DMS153 treated with DMSO at 0.1 percent for 48 hours (cell line): ENCODE data around the gene MAP6.
A peak's percentile ranks its signal among the peaks of the same experiment; 100 is the strongest.

ENCODE experiments used
- DNase-seq: peaks from one replicate; lab custom pipeline; 2025; ENCODE audit not compliant: unreplicated experiment; lab: John Stamatoyannopoulos, UW

The MAP6 gene

GRCh38 chr11:75571625-75572024 lies 97.2 kb downstream of the MAP6 start:
- no peak for DNase-seq

- no peak for DNase-seq
These were observed 98.2 kb downstream of the MAP6 start for GRCh38 chr11:75570559-75571139.

DNA sequence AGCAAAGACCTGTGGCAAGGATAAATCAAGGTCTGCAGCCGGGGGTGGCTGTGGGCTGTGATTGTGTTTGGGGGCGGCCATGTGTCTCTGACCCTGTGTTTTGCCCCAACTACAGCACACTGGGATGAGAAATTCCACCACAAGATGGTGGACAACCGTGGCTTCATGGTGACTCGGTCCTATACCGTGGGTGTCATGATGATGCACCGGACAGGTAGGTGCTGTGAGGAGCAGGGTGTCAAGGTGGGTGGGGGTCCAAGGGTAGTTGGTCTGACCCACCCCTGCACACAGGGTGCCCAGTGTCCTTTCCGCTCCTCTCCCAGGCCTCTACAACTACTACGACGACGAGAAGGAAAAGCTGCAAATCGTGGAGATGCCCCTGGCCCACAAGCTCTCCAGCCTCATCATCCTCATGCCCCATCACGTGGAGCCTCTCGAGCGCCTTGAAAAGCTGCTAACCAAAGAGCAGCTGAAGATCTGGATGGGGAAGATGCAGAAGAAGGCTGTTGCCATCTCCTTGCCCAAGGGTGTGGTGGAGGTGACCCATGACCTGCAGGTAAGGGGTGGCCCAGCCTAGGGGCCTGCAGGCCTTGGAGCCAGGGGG lies 100.1 kb downstream of the MAP6 start:
- DNase-seq: no peak

DNA sequence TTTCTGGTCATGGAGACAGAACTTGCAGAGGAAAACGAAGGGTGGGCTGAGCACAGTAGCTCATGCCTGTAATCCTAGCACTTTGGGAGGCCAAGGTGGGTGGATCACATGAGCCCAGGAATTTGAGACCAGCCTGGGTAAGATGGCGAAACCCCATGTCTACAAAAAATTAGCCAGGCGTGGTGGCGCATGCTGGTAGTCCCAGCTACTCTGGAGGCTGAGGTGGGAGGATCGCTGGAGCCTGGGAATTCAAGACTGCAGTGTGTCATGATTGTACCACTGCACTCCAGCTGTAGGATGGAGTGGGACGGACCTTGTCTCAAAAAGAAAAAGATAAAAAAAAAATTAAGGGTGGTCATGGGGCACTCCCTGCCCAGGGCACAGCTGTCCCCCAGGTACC lies 100.9 kb downstream of the MAP6 start:
- no peak for DNase-seq

DNA sequence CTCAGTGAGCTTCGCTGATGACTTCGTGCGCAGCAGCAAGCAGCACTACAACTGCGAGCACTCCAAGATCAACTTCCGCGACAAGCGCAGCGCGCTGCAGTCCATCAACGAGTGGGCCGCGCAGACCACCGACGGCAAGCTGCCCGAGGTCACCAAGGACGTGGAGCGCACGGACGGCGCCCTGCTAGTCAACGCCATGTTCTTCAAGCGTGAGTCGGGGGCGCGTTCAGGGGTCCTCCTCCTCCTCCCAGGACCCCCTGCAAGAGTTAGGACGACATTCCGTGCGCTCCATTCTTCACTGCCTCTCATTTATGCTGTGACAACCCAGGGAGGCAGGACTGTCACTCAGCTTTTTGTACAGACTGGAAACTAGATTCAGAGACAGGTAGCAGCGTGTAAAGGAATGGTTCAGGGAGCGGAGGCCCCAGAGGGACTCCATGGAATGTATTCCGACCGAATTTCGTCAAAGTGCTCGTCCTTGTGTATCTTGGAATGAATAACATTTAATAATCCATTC lies 102.0 kb downstream of the MAP6 start:
- DNase-seq: no peak

DNA sequence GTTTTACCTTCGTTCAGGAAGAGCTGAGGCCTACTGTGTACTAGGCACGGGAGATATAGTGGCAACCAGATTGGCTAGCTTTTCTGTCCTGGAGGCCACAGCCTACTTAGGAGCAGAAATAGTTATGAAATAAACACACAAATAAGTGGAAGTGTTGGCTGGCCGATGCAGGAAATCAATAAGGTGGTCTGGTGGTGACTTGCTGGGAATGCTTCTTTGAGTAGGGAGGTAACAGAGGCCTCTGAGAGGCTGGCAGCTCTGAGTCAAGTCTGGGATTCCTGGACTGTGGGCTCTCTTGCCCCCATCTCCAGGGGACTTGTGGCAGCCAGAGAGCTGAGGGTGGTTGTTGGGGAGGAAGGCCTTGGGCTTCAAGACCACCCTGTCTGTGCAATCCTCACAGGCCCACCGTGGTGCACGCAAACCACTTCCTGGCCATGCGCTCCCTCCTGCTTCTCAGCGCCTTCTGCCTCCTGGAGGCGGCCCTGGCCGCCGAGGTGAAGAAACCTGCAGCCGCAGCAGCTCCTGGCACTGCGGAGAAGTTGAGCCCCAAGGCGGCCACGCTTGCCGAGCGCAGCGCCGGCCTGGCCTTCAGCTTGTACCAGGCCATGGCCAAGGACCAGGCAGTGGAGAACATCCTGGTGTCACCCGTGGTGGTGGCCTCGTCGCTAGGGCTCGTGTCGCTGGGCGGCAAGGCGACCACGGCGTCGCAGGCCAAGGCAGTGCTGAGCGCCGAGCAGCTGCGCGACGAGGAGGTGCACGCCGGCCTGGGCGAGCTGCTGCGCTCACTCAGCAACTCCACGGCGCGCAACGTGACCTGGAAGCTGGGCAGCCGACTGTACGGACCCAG lies 102.7 kb downstream of the MAP6 start:
- DNase-seq: no peak

GRCh38 chr11:75565221-75565814 lies 103.5 kb downstream of the MAP6 start:
- no peak for DNase-seq

GRCh38 chr11:75563978-75564552 lies 104.8 kb downstream of the MAP6 start:
- no peak for DNase-seq

DNA sequence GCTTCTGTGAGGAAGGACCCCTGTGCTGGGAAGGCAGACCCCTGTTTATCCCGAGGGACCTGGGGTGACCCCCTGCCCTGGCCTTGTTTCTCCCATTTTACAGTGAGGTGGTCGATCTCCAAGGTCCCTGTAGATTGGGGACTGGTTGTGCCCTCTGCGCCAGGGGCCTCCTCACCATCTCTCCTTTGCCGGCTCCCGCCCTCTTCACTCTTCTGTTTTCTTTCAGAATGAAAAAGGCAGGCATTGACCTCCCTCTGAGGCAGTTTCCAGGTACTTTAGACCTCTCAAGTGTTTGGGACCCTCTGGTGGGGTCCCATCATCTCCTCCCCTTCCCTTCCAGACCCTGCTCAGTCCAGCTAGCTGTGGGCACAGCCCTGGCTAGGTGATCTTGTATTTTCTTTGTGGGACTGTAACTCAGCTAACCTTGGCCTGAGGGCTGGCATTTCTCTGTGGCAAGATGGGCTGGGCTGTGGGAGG lies 105.3 kb downstream of the MAP6 start:
- no peak for DNase-seq

DNA sequence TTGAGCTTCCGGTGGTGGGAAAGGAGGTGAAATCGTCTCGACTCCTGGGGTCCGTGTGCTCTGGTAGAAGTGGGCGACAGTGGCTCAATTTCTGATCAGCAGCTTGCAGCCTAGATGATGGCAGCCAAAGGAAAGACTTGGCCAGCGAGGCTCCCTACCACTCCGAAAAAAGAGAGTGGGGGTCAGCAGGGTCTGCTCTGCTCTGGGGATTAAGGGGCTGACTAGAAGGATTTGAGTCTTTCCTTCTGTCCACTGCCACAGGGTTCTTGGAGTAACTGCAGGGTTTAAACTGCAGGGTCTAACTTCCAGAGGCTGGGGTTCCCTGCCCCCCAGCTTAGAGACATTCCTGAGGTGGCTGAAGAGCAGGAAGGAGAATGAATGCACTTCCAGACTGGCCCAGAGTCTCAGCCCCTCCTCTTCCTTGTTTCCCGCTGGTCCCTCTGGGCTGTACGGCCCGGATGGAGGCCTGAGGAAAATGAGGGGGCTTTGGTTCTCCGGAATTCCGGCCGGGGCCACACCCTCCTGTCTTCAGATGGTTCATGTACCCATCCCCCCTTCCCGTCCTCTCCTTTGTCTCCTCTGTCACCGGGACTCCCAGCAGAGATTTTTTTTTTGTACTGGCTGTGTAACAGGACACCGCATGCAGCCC lies 105.9 kb downstream of the MAP6 start:
- DNase-seq: no peak

DNA sequence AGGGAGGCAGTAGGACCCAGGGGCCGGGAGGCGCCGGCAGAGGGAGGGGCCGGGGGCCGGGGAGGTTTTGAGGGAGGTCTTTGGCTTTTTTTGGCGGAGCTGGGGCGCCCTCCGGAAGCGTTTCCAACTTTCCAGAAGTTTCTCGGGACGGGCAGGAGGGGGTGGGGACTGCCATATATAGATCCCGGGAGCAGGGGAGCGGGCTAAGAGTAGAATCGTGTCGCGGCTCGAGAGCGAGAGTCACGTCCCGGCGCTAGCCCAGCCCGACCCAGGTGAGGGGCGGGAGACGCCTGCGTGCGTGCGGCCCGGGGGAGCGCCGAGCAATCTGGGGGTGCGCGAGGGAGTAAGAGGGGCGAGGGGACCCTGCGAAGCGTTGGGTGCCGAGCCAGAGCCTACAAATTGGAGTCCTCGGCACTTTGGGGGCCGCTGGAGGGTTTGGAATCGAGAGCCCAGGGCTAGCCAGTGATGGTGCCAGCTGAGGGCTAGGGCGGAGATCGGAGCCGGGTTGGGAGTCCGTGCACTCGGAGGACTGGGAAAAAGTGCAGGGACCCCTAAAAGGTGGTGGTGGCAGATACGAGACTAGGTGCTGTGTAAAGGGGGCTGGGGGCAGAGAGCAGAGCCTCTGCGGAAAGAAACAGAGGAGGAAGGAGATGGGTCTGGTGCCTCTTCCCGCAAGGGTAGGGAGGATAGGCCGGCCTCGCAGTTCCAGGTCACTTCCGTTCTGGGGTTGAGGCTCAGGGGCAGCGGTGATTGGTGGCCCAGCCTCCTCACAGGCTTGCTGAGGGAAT lies 106.6 kb downstream of the MAP6 start, which contains the start of gene SERPINH1:
Gene SERPINH1, plus strand, starts transcription at position 206 of the 788 bp plus-strand sequence. CDS start 4,097 bp downstream, outside the sequence.
- peak; percentile 58 for DNase-seq

- no peak for DNase-seq
These were observed 107.3 kb downstream of the MAP6 start for GRCh38 chr11:75561426-75562047.

DNA sequence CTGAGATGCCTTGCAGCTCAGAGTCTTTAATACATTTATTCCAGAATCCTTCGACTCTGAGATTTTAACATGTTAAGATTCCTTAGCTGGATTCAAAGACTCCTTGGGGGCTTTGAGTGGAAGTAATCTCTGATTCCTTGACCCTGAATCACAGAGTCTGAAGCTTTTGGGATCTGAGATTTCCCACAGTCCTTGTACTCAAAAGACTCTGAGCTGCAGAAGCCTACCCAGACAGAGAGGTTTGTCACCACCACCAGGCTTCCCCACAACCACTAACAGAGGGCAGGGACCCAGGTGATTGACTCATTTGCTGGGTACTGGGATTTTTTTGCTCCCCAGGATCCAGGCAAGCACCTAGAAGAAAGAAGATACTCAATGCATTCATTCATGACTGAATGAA lies 108.2 kb downstream of the MAP6 start:
- DNase-seq: no peak

- no peak for DNase-seq
These were observed 109.6 kb downstream of the MAP6 start for GRCh38 chr11:75558939-75559843.

GRCh38 chr11:75557666-75558494 lies 111.0 kb downstream of the MAP6 start:
- no peak for DNase-seq

DNA sequence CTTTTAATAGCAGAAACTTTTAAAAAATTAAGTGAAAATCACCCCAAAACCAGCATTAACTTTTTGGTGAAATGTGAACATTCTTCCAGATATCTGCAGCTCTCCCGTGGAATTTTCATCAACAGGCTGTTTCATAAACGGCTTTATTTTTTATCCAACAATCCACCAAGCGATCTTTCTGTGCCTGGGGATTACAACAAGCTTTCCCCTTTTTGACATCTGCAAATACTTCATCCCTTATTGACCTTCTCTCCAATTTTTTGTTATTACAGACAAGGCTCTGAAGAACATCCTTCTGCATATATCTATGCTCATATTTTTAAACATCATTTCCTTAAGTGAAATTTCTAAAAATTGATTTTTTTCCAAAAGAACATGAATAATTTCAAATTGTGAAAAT lies 112.6 kb downstream of the MAP6 start:
- no peak for DNase-seq

DNA sequence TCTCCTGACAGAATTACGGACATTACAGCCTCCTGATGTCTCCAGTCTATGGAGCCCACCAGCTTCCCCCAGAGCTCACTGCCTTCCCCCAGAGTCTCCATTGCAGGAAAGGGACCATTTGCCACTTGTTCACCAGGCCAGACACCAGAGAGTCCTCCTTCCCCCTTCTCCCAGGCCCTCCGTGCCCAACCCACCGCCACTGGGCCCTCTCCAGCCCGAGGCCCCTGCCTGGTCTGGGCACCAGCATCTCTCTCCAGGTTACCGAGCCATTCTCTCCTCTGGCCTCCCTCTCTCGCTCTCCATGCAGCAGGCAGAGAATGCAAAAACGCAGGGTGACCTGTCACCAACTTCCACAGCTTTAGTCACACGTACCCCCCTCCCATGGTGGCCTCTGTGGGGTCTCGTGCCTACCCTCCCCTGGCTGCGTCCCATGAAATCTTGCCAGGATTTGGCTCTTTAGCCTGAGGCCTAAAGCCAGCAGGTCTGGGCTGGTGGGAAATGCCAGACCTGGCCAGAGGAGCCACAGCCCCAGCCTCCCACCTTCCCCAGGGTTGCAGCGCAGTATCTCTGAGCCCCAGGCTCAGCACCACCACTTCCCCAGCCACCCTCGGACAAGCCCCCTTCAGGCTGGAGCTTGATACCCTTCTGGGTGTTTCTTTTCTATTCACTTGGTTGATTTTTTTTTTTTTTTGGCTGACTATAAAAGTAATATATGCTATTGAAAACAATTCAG lies 113.6 kb downstream of the MAP6 start:
- DNase-seq: no peak
